Adrenal gland (tissue), 12 donors: ENCODE data around the gene RAPGEF2. TPM values are rescaled to one million over a fixed set of nuclear protein-coding genes. Genes with fewer than 3 reads are reported as not detected.

ENCODE experiments used
- DNase-seq, 7 donors: peaks; one replicate each; pipeline ENCODE4 v3.0.0-alpha.2; 2019 to 2020
- H3K27ac ChIP-seq, 5 donors: fragments of 200-600 bp; sonication (generic) in 4 of 5; 1 replicate in 3 of 5; 2 replicates in 2 of 5; pipeline versions ENCODE4 v1.5.1 to v1.8.0; 2016 to 2020; ENCODE audit warnings: mild to moderate bottlenecking in 1 of 5
- H3K27me3 ChIP-seq: fragments of 200-600 bp; 2 replicates; pipeline ENCODE4 v1.8.0; 2021
- H3K36me3 ChIP-seq, 2 donors: fragments of 200-600 bp; replicated peaks in 1 of 2; 1 replicate in 1 of 2; 2 replicates in 1 of 2; pipeline versions ENCODE4 v1.5.1 to v1.8.0; 2018 to 2022
- H3K4me1 ChIP-seq, 2 donors: fragments of 200-600 bp; replicated peaks in 1 of 2; 1 replicate in 1 of 2; 2 replicates in 1 of 2; pipeline versions ENCODE4 v1.5.1 to v1.8.0; 2018 to 2021
- H3K4me3 ChIP-seq, 4 donors: fragments of 200-600 bp; sonication (generic) in 3 of 4; one replicate each; pipeline ENCODE4 v1.5.1; 2016 to 2018
- H3K9me3 ChIP-seq, 3 donors: fragments of 200-600 bp; sonication (generic) in 1 of 3; replicated peaks in 1 of 3; 1 replicate in 2 of 3; 2 replicates in 1 of 3; pipeline versions ENCODE4 v1.5.1 to v1.8.0; 2016 to 2021
- POLR2A ChIP-seq, 2 donors: fragments of 450-650 bp; IDR thresholded peaks; one replicate each; pipeline ENCODE4 v1.6.1; 2017; ENCODE audit warnings: antibody characterized with exemption in 2 of 2, mild to moderate bottlenecking in 2 of 2, moderate library complexity in 1 of 2
- whole genome bisulfite sequencing, 4 donors: extraction: QIAGEN DNeasy Blood & Tissue Kit in 2 of 4; methylation state at CpG; one replicate each; pipeline versions ENCODE4 v1.1.5 to v1.1.7; 2013 to 2017; 5-methylcytosine and 5-hydroxymethylcytosine counted together
- intact Hi-C, 2 donors: fragments of 100-400 bp; cut with DNase I; formaldehyde crosslinking; loops; one replicate each; pipeline versions ENCODE4 v1.14.1 to v1.15.0; 2022 to 2023
- polyA plus RNA-seq, 3 donors: library from polyadenylated mRNA; stranded (reverse); fragments of 200-250 nt in 2 of 3; fragments of 350-450 nt in 1 of 3; fragmentation: Illumina TruSeq in 1 of 3; extraction: RNeasy Lipid Tissue Mini Kit (QIAGEN cat#74804) in 1 of 3; gene quantifications; one replicate each; pipeline ENCODE4 v1.2.3, GENCODE V29; 2013 to 2014
- total RNA-seq, 9 donors: library from RNA; depleted of rRNA in 4 of 9; stranded (reverse); fragments of >200 nt in 4 of 9; fragments of 120-200 nt in 1 of 9; fragmentation: NEBNext Ultra II Directional in 1 of 9; extraction: Animal tissue kit (Norgen Biotek cat#: 25700) in 1 of 9; gene quantifications; one replicate each; pipeline versions ENCODE4 v1.1.0 to v1.2.4, GENCODE V29; 2013 to 2023
- TF ChIP-seq, protein P1 (sequence below), 6 experiments: fragments of 450-650 bp in 4 of 6; fragments of 200-600 bp in 2 of 6; sonication (generic) in 1 of 6; IDR thresholded peaks; 1 replicate in 5 of 6; 2 replicates in 1 of 6; pipeline versions ENCODE4 v1.5.1 to v1.8.0; 2016 to 2021; ENCODE audit warnings: antibody characterized with exemption in 6 of 6, mild to moderate bottlenecking in 2 of 6, moderate library complexity in 1 of 6
- donor health status: healthy with polysubstance abuse.
- donor health status: Bipolar disorder and iron deficiency.
- donor health status: DM: yes; HTN: yes; CAD: no.
- donor health status: DM: no; HTN: no; CAD: no.
- donor health status: DM: no; HTN: no; CAD: no.
- donor health status: DM: yes; HTN: yes; CAD: no.

The RAPGEF2 gene
- total and polyA plus RNA-seq, 12 donors, result 5.2 to 53.9 (median 25.3) TPM

DNA sequence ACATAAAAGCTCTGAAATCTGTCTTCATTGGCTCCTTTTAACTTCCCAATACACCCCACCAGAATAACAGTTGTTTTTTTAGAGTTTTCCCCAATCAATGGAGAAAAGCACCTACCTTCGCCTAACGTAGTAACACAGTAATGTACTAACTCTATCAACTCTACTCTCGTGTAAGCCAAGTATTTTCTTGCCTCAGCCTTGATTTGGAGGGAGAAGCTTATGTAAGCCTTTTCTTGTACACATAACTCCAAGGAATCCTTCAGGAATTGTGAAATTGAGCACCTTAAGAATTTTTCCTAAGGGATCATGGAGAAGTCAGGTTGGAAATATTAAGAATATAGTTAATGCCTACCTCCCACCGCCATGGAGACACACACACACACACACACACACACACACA is 181.2 kb downstream of the RAPGEF2 start:
- H3K36me3 ChIP-seq, result no peaks in the 10 kb centered on the region
- TF ChIP-seq, protein P1, sequence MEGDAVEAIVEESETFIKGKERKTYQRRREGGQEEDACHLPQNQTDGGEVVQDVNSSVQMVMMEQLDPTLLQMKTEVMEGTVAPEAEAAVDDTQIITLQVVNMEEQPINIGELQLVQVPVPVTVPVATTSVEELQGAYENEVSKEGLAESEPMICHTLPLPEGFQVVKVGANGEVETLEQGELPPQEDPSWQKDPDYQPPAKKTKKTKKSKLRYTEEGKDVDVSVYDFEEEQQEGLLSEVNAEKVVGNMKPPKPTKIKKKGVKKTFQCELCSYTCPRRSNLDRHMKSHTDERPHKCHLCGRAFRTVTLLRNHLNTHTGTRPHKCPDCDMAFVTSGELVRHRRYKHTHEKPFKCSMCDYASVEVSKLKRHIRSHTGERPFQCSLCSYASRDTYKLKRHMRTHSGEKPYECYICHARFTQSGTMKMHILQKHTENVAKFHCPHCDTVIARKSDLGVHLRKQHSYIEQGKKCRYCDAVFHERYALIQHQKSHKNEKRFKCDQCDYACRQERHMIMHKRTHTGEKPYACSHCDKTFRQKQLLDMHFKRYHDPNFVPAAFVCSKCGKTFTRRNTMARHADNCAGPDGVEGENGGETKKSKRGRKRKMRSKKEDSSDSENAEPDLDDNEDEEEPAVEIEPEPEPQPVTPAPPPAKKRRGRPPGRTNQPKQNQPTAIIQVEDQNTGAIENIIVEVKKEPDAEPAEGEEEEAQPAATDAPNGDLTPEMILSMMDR (IDR thresholded peaks at IDR 0.05), result no peak
- TF ChIP-seq POLR2A (IDR thresholded peaks at IDR 0.05), result no peak
- 80 to 86% (median 82%) methylated on average over 4 of the region's 4 CpGs for WGBS, 4 donors
- H3K9me3 ChIP-seq, result no peaks in the 10 kb centered on the region
- DNase-seq, result no peak
- no peak overlapping the region for H3K27ac ChIP-seq
- no peak overlapping the region for H3K4me3 ChIP-seq
- H3K27me3 ChIP-seq, result no peaks in the 10 kb centered on the region
- intact Hi-C loops, result no loop called here
- peaks cover 0 to 23% of the 10 kb centered on the region in 2 donors for H3K4me1 ChIP-seq

DNA sequence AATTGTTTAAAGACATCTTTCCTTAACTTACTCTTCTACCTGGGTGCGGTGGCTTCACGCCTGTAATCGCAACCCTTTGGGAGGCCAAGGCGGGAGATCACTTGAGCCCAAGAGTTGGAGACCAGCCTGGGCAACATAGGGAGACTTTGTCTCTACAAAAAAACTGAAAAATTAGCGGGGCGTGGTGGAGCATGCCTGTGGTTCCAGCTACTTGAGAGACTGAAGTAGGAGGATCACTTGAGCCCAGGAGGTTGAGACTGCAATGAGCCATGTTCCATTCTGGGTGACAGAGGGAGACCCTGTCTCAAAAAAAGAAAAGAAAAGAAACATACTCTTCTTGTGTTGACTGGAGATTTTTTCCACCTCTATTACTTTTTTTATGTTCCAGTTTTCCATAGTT is 181.9 kb downstream of the RAPGEF2 start:
- Histone ChIP-seq H3K4me3 (no peak overlapping the region), H3K9me3 (no peaks in the 10 kb centered on the region), H3K27ac (no peak overlapping the region), H3K27me3 (no peaks in the 10 kb centered on the region), H3K36me3 (no peaks in the 10 kb centered on the region), H3K4me1 (peaks cover 0 to 27% of the 10 kb centered on the region in 2 donors)
- TF ChIP-seq, protein P1 (IDR thresholded peaks at IDR 0.05), result no peak
- TF ChIP-seq POLR2A (IDR thresholded peaks at IDR 0.05), result no peak
- WGBS, 4 donors, result 81 to 95% (median 92%) methylated on average over 6 of the region's 6 CpGs
- intact Hi-C loops, result no loop called here
- no peak for DNase-seq

GRCh38 chr4:159287767-159288166 is 184.9 kb downstream of the RAPGEF2 start:
- no peak for DNase-seq
- H3K27me3 ChIP-seq, result no peaks in the 10 kb centered on the region
- peaks cover 0 to 24% of the 10 kb centered on the region in 2 donors for H3K4me1 ChIP-seq
- H3K27ac ChIP-seq, result no peak overlapping the region
- intact Hi-C loops, result no loop called here
- WGBS, 4 donors, result 95 to 100% (median 99%) methylated on average over 1 of the region's 1 CpG
- H3K4me3 ChIP-seq, result no peak overlapping the region
- H3K36me3 ChIP-seq, result no peaks in the 10 kb centered on the region
- TF ChIP-seq, protein P1 (IDR thresholded peaks at IDR 0.05), result no peak
- no peak for TF ChIP-seq POLR2A (IDR thresholded peaks at IDR 0.05)
- H3K9me3 ChIP-seq, result no peaks in the 10 kb centered on the region

DNA sequence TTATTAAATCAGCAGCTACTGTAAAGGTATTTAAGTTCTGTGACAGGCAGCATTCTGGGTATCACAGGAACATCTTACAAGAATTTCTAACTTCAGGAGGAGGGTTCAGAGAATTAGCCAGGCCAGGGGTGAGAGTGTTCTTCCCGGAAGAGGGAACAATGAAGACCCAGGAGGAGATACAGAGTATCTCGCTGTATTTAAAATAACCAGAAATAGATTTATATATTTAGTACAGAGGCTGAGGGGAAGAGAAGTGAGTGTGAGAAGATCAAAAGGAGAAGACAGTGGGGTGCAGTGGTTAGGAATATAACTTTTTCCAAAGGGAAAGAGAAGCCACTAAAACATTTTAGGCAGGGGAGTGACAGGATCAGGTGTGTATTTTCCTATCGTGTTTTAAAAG is 186.8 kb downstream of the RAPGEF2 start:
- intact Hi-C loops, result no loop called here
- no peak for DNase-seq
- Histone ChIP-seq H3K36me3 (no peaks in the 10 kb centered on the region), H3K4me1 (peaks cover 0 to 14% of the 10 kb centered on the region in 2 donors), H3K27ac (no peak overlapping the region), H3K4me3 (no peak overlapping the region), H3K9me3 (no peaks in the 10 kb centered on the region), H3K27me3 (no peaks in the 10 kb centered on the region)
- 72 to 87% (median 81%) methylated on average over 3 of the region's 3 CpGs for WGBS, 4 donors
- TF ChIP-seq POLR2A (IDR thresholded peaks at IDR 0.05), result no peak
- TF ChIP-seq, protein P1 (IDR thresholded peaks at IDR 0.05), result no peak
